Activated CD8-positive, alpha-beta T cell treated with anti-CD3 and anti-CD28 coated beads for 36 hours (primary cell): ENCODE data around the gene LRRC55. TPM values are rescaled to one million over a fixed set of nuclear protein-coding genes. Genes with fewer than 3 reads are reported as not detected.

Experiments
- ATAC-seq: fragments of 200-7000 bp; cut with Tn5 transposase; one replicate; pipeline ENCODE4 v1.10.0; 2021; ENCODE audit warnings: mild to moderate bottlenecking, moderate library complexity
- CTCF ChIA-PET: fragments of 350-600 bp; sonication (Branson Sonifier 250); formaldehyde crosslinking; loops from one replicate; lab custom pipeline; 2021; ENCODE audit warnings: antibody characterized with exemption; lab: Charles Lee
- POLR2A ChIA-PET: fragments of 350-600 bp; sonication (Branson Sonifier 250); formaldehyde crosslinking; loops from one replicate; lab custom pipeline; 2021; ENCODE audit warnings: antibody characterized with exemption; lab: Charles Lee
- DNase-seq: peaks from one replicate; pipeline ENCODE4 v3.0.0-alpha.2; 2020
- H3K27ac Mint-ChIP-seq: one replicate; pipeline ENCODE4 v1.8.0; 2021; ENCODE audit warnings: mild to moderate bottlenecking, mixed read lengths
- H3K27me3 Mint-ChIP-seq: one replicate; pipeline ENCODE4 v1.8.0; 2021; ENCODE audit warnings: mixed read lengths
- H3K36me3 Mint-ChIP-seq: one replicate; pipeline ENCODE4 v1.8.0; 2021; ENCODE audit warnings: low read depth, mixed read lengths
- H3K4me1 Mint-ChIP-seq: one replicate; pipeline ENCODE4 v1.8.0; 2021; ENCODE audit warnings: low read depth, mixed read lengths
- H3K4me3 Mint-ChIP-seq: one replicate; pipeline ENCODE4 v1.8.0; 2021; ENCODE audit warnings: mild to moderate bottlenecking, moderate library complexity, mixed read lengths
- H3K9me3 Mint-ChIP-seq: one replicate; pipeline ENCODE4 v1.8.0; 2021; ENCODE audit warnings: mixed read lengths
- CTCF ChIP-seq: fragments of 200-600 bp; IDR thresholded peaks from one replicate; pipeline ENCODE4 v1.8.0; 2022; ENCODE audit warnings: antibody characterized with exemption, mild to moderate bottlenecking
- intact Hi-C: fragments of 100-400 bp; cut with micrococcal nuclease; formaldehyde crosslinking; loops from one replicate; pipeline ENCODE4 v1.10.0; 2022
- total RNA-seq, 2 experiments: library from RNA; stranded (reverse); gene quantifications; one replicate each; pipeline ENCODE4 v1.2.3, GENCODE V29; 2021

LRRC55 gene
- total RNA-seq, 2 experiments from 2014 or later: not detected

DNA sequence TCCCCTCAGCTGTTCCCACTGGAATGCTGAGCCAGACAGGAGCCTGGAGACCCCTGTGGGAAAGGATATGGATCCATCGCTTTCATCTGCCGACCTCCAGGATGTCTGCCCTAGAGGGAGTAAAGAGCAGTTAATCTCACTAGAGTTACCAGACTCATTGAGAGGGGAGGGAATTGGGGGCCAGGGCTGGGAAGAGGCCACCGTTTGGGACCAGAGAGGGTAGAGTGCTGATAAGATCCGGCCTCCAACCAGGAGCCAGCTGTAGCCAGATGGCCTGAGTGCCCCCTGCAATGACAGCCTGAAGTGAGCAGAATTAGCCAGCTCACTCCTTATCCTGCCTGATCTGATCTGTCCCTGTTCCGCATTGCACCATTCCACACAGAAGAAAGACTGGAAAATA, 59.0 kb downstream of the LRRC55 start:
- no peak for ATAC-seq
- ChIA-PET POLR2A (no interaction called here), CTCF (interaction anchor here (3.0 kb wide), 1 partner anchor 9 kb away, joined by 19 read pairs; no protein-coding TSS in a partner anchor)
- Mint-ChIP-seq H3K4me3 (no peak overlapping the region), H3K9me3 (no peaks in the 10 kb centered on the region), H3K27me3 (peaks cover 19% of the 10 kb centered on the region), H3K27ac (no peak overlapping the region), H3K36me3 (no peaks in the 10 kb centered on the region), H3K4me1 (peaks cover 12% of the 10 kb centered on the region)
- intact Hi-C loops: no loop called here
- TF ChIP-seq CTCF: no peak
- DNase-seq: no peak

Other genes with a start within 250 kb of the LRRC55 start
- gene OR5AK2, start 193.0 kb upstream of the LRRC55 start, total RNA-seq: not detected
- gene APLNR, start 55.3 kb downstream of the LRRC55 start, total RNA-seq: not detected
- 10 to 100 TPM; 18.4 to 23.2 TPM for gene TNKS1BP1, start 143.0 kb downstream of the LRRC55 start, total RNA-seq
- gene SSRP1, start 153.9 kb downstream of the LRRC55 start, total RNA-seq: 100 to 1,000 TPM; 284 to 290 TPM
- gene P2RX3, start 156.4 kb downstream of the LRRC55 start, total RNA-seq: not detected
- gene PRG3, start 199.2 kb downstream of the LRRC55 start, total RNA-seq: not detected
- 1 to 10 TPM in 1 of 2 experiments, under 1 TPM in 1; 0.43 to 2.3 TPM for gene PRG2, start 208.7 kb downstream of the LRRC55 start, total RNA-seq
- gene SLC43A3, start 245.2 kb downstream of the LRRC55 start, total RNA-seq: 100 to 1,000 TPM; 294 to 300 TPM